Measurements from ENCODE around the gene NRCAM. TPM values are rescaled to one million over a fixed set of nuclear protein-coding genes. Genes with fewer than 3 reads are reported as not detected.

Gene NRCAM
- total and polyA plus RNA-seq, 2 of the 8 experiments (the other 6 are each of a cell fraction or from before 2014, with no cell fraction given): 2.7 to 3.8 TPM

- TF ChIP-seq ZNF274 (IDR thresholded peaks at IDR 0.05; ENCODE audit: borderline replicate concordance, extremely low read depth, low read length) (no peak), CBX5 (IDR thresholded peaks at IDR 0.05; ENCODE audit: low read depth, low read length) (no peak), CTBP2 (IDR thresholded peaks at IDR 0.05; ENCODE audit: borderline replicate concordance, insufficient read depth, insufficient read length, low read length) (no peak)
Observed at GRCh38 chr7:108425714-108426275, 30.4 kb downstream of the NRCAM start (continued).

Data from H1 (cell line).